ENCODE measurements around the gene TMED4. TPM values are rescaled to one million over a fixed set of nuclear protein-coding genes. Genes with fewer than 3 reads are reported as not detected.

The TMED4 gene
- total and polyA plus RNA-seq, 3 donors from 2014 or later: 77.8 to 236 (median 164) TPM

DNA sequence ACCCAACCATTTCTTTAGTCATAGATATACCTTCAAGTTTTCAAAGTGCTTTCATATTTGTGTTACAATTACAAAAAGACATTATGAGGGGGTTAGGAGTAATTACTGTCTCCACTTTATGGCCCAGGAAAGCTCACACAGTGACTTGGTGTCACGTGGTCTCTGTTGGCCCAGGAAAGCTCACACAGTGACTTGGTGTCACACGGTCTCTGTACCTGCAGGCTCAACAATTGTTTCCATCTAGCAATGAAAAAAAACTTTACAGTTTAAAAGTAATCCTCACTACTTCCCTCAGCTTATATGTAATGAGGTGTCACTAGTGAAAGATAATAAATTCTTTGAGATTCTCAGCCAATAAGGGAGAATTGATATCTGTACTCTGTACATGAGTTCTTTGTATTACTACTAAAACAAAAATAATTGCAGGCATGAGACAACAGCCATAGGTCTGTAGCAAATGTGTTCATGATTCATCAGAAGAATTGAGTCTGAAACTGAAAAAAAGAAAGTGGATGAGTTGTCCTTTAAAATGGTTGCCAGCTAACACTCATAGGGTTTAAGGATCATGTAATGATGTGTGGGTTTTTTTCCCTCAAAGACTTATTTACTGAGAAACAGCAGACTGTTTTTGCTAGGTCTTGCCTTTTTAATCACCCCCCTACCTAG lies 35.3 kb upstream of the TMED4 start:
- WGBS, 2 donors: 75 to 88% methylated on average over 2 of the region's 2 CpGs
- no peak overlapping the region for H3K27ac ChIP-seq
- H3K4me1 ChIP-seq: peaks cover 2% of the 10 kb centered on the region
- H3K9me3 ChIP-seq: no peaks in the 10 kb centered on the region
- no peaks in the 10 kb centered on the region for H3K27me3 ChIP-seq
- H3K36me3 ChIP-seq (ENCODE audit: low read depth, missing control alignments): no peaks in the 10 kb centered on the region
- no peak overlapping the region for H3K4me3 ChIP-seq
- intact Hi-C loops (cut with DNase I; ENCODE audit: low total_unique reads): no loop called here
- no peak for DNase-seq
- TF ChIP-seq, protein P1, sequence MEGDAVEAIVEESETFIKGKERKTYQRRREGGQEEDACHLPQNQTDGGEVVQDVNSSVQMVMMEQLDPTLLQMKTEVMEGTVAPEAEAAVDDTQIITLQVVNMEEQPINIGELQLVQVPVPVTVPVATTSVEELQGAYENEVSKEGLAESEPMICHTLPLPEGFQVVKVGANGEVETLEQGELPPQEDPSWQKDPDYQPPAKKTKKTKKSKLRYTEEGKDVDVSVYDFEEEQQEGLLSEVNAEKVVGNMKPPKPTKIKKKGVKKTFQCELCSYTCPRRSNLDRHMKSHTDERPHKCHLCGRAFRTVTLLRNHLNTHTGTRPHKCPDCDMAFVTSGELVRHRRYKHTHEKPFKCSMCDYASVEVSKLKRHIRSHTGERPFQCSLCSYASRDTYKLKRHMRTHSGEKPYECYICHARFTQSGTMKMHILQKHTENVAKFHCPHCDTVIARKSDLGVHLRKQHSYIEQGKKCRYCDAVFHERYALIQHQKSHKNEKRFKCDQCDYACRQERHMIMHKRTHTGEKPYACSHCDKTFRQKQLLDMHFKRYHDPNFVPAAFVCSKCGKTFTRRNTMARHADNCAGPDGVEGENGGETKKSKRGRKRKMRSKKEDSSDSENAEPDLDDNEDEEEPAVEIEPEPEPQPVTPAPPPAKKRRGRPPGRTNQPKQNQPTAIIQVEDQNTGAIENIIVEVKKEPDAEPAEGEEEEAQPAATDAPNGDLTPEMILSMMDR (IDR thresholded peaks at IDR 0.05): no peak
- TF ChIP-seq POLR2A (IDR thresholded peaks at IDR 0.05): no peak

DNA sequence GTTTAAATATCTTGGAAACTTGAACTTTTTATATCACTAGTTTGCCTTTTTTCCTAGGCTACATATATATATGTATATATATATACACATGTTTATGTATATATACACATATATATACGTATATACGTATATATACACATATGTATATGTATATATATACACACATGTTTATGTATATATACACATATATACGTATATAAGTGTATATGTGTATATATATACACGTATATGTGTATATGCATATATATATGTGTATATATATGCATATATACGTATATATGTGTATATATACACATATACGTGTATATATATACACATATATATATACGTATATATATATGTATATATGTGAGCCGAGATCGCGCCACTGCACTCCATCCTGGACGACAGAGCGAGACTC lies 34.5 kb upstream of the TMED4 start:
- Histone ChIP-seq H3K36me3 (ENCODE audit: low read depth, missing control alignments) (no peaks in the 10 kb centered on the region), H3K4me3 (no peak overlapping the region), H3K9me3 (no peaks in the 10 kb centered on the region), H3K27ac (no peak overlapping the region), H3K27me3 (no peaks in the 10 kb centered on the region), H3K4me1 (no peaks in the 10 kb centered on the region)
- TF ChIP-seq, protein P1 (IDR thresholded peaks at IDR 0.05): no peak
- WGBS, 2 donors: 88 to 91% methylated on average over 12 of the region's 12 CpGs
- no peak for DNase-seq
- intact Hi-C loops (cut with DNase I; ENCODE audit: low total_unique reads): no loop called here

DNA sequence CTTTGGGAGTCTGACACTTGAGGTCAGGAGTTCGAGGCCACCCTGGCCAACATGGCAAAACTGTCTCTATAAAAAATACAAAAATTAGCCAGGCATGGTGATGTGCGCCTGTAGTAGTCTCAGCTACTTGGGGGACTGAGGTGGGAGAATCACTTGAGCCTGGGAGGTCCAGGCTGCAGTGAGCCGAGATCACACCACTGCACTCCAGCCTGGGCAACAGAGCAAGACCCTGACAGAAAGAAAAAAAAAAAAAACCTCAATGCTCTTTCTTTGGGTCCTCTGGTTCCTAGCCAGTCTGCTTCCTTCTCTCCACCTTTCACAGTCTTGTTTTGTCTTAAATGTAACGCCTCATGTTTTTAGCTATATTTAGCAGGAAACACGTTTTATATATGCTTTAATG lies 33.8 kb upstream of the TMED4 start:
- WGBS, 2 donors: 85 to 87% methylated on average over 5 of the region's 5 CpGs
- no peaks in the 10 kb centered on the region for H3K36me3 ChIP-seq (ENCODE audit: low read depth, missing control alignments)
- H3K9me3 ChIP-seq: no peaks in the 10 kb centered on the region
- TF ChIP-seq, protein P1 (IDR thresholded peaks at IDR 0.05): no peak
- no peak for TF ChIP-seq POLR2A (IDR thresholded peaks at IDR 0.05)
- H3K27ac ChIP-seq: no peak overlapping the region
- H3K4me1 ChIP-seq: no peaks in the 10 kb centered on the region
- H3K4me3 ChIP-seq: no peak overlapping the region
- no peaks in the 10 kb centered on the region for H3K27me3 ChIP-seq
- intact Hi-C loops (cut with DNase I; ENCODE audit: low total_unique reads): no loop called here
- no peak for DNase-seq

DNA sequence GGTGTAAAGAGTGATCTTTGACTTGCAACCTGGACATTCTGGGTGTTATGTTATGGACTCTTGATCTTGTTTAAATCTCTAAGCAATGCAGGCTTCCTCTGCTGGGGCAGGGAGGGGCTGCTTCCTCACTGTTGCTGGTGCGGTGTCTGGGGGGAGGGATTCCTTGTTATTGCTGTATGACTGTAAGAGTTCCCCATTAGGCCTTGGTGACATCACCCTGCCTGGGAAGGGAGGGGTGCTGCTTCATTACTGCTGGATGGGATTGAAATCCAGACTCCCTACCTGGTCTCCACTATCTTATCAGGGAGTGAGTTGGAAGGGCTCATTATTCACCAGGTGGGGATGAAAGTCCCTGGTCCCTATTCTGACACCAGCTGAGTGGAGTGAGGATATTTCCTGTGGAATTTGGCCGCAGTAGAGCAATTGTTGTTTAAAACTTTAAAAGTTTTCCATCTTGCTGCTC lies 33.1 kb upstream of the TMED4 start:
- intact Hi-C loops (cut with DNase I; ENCODE audit: low total_unique reads): no loop called here
- Histone ChIP-seq H3K4me1 (no peaks in the 10 kb centered on the region), H3K4me3 (no peak overlapping the region), H3K27ac (no peak overlapping the region), H3K27me3 (no peaks in the 10 kb centered on the region), H3K36me3 (ENCODE audit: low read depth, missing control alignments) (no peaks in the 10 kb centered on the region), H3K9me3 (no peaks in the 10 kb centered on the region)
- TF ChIP-seq, protein P1 (IDR thresholded peaks at IDR 0.05): no peak
- no peak for TF ChIP-seq POLR2A (IDR thresholded peaks at IDR 0.05)
- DNase-seq: peak; percentile 35
- 65 to 77% methylated on average over 2 of the region's 2 CpGs for WGBS, 2 donors

DNA sequence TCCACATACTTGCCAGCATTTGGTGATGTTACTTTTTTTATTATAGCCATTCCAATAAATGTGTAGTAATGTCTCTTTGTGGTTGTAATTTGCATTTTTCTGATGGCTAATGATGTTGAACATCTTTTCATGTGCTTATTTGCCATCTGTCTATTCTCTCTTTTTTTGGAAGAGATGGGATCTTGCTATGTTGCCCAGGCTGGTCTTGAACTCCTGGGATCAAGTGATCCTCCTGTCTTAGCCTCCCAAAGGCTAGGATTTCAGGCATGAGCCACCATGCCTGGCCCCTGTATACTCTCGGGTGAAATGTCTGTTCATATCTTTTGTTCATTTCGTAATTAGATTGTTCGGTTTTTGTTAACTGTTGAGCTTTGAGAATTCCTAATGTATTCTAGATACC lies 27.8 kb upstream of the TMED4 start:
- no peak for DNase-seq
- intact Hi-C loops (cut with DNase I; ENCODE audit: low total_unique reads): no loop called here
- no peak overlapping the region for H3K4me3 ChIP-seq
- no peak overlapping the region for H3K27ac ChIP-seq
- no peak for TF ChIP-seq POLR2A (IDR thresholded peaks at IDR 0.05)
- TF ChIP-seq, protein P1 (IDR thresholded peaks at IDR 0.05): no peak
- H3K9me3 ChIP-seq: no peaks in the 10 kb centered on the region
- H3K4me1 ChIP-seq: peaks cover 7% of the 10 kb centered on the region
- no peaks in the 10 kb centered on the region for H3K36me3 ChIP-seq (ENCODE audit: low read depth, missing control alignments)
- WGBS, 2 donors: 88 to 90% methylated on average over 3 of the region's 3 CpGs
- H3K27me3 ChIP-seq: no peaks in the 10 kb centered on the region
